HG02642 (cell line): Measurements from ENCODE around the gene SEMA6B.
"Not testable (repeated sequence)": the region's sequence is repeated elsewhere in the genome, so short reads cannot be mapped to it uniquely, and the experiment has no call there.

Experiments
- ATAC-seq: cut with Tn5 transposase; IDR thresholded peaks from one replicate; pipeline ENCODE4 v1.9.1; 2021; ENCODE audit warnings: mild to moderate bottlenecking; ENCODE audit not compliant: unreplicated experiment, poor library complexity

Gene SEMA6B, protein sequence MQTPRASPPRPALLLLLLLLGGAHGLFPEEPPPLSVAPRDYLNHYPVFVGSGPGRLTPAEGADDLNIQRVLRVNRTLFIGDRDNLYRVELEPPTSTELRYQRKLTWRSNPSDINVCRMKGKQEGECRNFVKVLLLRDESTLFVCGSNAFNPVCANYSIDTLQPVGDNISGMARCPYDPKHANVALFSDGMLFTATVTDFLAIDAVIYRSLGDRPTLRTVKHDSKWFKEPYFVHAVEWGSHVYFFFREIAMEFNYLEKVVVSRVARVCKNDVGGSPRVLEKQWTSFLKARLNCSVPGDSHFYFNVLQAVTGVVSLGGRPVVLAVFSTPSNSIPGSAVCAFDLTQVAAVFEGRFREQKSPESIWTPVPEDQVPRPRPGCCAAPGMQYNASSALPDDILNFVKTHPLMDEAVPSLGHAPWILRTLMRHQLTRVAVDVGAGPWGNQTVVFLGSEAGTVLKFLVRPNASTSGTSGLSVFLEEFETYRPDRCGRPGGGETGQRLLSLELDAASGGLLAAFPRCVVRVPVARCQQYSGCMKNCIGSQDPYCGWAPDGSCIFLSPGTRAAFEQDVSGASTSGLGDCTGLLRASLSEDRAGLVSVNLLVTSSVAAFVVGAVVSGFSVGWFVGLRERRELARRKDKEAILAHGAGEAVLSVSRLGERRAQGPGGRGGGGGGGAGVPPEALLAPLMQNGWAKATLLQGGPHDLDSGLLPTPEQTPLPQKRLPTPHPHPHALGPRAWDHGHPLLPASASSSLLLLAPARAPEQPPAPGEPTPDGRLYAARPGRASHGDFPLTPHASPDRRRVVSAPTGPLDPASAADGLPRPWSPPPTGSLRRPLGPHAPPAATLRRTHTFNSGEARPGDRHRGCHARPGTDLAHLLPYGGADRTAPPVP

DNA sequence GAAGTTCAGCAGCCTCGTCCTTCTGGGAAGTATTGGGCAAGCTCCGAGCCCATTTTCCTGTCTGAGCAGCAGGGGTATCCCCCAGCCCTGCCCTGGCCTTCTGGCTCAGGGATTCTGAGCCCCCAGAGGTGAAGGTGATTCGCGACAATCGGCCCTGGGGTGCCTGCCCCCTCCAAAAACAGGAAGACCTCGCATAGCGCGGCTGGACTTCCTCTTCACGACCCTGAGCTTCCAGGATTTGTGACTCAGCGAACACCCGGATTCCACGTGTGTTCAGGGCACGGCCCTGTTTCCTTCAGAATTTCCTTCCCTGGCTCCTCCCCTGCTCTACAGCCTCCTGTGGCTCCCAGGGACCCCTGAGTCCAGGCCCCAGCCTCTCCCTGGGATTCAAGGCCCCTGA lies at the start of gene SEMA6B:
Gene SEMA6B (minus strand): TSS at position 116 of the 400 bp plus-strand sequence. CDS start 1,227 bp downstream, outside the sequence.
- ATAC-seq = no peak

DNA sequence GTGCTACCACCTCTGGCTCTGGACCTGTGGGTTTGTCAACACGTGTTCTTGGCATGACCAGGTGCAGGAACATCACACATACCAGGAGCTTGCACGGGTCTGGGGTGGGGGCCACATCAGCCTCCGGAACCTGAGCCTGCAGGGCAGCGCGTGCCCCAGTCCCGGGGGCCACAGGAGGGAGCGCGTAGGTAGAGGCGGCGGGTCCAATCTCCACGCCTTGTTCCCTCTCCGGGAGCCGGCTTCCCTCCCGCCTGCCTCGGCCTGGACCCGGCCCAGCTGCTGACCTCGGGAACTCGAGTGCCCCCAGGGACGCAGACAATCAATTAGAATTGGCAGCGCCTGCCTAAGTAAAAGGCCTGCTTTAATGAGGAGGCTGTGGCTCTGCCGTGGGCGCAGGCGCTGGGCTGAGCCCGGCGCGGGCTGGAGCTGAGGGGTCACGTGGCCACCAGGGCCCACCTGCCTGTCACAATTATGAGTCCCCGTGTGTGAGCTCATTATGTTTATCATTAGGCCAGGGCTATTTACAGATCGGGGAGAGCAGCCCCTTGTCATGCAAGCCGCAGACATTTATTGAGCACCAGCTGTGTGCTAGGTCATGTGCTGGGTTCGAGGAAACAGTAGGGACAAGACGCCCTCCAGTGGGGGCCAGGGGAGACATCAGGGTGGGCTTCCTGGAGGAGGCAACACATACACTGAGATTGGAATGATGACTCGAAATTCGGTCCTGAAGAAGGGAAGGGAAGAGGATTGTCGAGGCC lies 47.6 kb upstream of the SEMA6B start:
- no peak for ATAC-seq

DNA sequence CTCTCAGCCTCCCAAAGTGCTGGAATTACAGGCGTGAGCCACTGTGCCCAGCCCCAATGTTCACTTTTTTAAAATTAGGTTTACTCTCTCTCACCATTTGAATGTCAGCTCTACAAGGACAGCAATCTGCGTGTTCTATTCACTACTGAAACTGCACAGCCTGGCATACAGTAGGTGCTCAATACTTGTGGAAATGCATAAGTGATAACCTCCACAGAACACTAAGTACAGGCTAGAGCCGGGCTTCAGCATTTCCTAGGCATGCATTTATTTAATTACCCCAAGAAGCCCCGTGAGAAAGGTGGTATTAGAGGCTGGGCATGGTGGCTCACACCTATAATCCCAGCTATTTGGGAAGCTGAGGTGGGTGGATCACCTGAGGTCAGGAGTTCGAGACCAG lies 46.7 kb upstream of the SEMA6B start:
- ATAC-seq = no peak

DNA sequence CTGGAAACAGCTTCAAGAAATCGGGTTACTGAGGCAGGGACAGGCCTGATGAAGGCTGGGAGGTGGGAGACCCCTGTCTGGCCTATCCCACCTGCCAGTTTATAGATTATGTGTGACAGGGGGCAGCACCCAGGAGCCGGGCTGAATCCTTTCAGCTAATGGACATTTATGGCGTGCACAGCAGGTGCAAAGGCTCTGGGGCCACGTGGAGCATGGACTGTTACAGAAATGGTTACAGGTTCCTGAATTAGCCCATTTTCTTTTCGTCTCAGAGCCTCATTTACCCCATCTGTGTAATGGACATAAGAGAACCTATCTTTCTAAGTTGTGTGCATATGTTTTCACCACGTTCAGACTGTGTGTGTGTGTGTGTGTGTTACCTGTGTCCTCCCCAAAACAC lies 45.4 kb upstream of the SEMA6B start:
- no peak for ATAC-seq

DNA sequence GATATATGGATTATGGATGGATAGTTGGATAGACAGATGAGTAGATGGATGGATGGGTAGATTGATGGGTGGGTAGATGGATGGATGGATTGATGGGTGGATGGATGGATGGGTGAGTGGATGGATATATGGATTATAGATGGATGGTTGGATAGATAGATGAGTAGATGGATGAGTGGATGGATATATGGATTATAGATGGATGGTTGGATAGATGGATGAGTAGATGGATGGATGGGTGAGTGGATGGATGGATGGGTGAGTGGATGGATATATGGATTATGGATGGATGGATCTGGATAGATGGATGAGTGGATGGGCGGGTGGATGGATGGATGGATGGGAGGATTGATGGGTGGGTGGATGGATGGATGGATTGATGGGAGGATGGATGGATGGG lies 43.4 kb upstream of the SEMA6B start:
- no peak for ATAC-seq

DNA sequence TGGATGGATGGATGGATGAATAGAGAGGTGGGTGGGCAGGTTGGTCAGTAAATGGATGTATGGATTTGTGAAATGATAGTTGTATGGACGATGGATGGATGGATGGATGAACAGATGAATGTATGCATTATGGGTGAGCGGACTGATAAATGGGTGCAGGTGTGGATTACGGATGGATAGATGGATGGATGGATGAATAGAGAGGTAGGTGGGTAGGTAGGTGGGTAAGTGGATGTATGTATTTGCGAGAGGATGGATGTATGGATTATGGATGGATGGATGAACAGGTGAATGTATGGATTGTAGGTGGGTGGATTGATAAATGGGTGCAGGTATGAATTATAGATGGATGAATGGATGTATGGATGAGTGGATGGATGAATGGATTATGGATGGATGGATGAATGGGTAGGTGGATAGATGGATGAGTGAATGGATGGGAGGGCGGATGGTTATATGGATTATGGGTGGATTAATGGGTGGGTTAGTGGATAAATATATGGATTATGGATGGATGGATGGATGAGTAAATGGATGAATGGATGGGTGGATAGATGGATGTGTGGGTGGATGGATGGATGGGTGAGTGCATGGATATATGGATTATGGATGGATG lies 42.8 kb upstream of the SEMA6B start:
- ATAC-seq = no peak

DNA sequence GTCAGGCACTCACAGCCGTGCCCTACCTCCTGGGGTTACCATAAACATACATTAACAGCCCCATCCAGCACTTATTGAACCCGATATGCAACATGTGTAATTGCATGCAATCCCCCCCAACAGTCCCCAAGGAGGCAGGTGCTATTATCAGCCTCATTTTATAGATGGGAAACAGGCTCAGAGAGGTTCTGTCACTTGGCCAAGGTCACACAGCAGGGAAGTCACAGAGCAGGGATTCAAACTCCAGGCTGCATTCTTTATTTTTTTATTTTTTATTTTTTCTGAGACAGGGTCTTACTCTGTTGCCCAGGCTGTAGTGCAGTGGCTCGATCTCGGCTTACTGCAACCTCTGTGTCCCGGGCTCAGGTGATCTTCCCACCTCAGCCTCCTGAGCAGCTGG lies 41.4 kb upstream of the SEMA6B start:
- ATAC-seq = no peak

DNA sequence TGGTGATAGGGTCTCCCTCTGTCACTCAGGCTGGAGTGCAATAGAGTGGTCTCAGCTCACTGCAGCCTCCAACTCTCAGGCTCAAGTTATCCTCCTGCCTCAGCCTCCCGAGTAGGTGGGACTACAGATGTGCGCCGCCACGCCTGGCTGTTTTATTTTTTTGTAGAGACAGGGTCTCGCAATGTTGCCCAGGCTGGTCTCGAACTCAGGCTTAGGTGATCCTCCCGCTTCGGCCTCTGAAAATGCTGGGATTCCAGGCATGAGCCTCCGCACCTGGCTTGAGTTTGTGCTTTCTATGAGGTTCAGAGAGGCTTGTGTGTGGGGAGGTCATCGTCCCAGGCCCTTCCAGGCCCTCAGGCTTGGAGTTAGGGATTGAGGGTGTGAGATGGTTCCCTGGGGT lies 40.6 kb upstream of the SEMA6B start:
- ATAC-seq = no peak

DNA sequence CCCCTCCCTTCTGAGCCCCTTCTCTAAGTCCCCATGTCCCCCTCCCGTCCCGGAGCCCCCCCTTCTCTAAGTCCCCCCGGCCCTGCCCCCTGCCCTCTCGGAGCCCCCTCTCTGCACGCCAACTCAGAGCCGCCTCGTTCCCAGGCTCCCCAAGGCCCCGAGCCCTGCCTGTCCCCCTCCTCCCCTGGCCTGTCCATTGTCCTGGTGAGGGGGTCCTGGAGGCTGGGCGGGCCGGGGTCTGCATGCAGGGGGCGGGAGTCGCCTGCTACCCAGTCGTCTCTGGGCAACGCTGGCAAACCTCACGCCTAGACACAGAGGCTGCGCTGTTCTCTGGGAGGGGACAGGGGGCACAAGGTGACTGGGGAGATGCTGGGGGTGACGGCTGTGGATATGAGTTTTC lies 39.2 kb upstream of the SEMA6B start:
- no peak for ATAC-seq

DNA sequence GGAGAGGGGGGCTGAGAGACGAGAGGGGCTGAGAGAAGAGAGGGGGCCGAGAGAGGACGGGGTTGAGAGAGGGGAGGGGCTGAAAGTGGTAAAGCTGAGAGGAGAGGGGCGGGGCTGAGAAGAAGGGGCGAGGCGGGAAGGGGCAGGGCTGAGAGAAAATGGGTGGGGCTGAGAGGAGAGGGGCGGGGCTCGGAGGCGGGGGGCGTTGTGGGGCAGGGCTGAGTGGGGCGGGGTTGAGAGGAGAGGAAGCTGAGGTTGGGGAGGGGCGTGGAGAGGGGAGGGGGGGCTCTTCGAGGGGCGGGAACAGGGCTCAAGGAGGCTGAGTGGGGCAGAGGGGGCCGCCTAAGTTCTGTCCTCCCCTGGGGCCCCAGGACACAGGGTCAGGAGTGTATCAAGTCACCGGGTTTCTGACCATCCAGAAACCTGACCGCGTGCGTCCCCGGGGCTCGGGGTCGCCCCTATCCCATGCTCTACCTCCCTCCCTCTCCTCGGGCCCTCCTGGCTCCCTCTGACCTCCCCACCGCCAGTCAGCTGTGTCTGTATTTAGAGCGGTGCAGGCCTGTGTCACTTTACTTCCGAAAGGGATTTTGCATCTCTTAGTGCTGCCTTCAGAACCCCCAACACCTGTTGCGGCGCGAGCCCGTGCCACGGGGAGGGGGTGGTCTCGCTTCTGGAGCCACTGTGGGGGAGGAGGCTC lies 38.6 kb upstream of the SEMA6B start:
- no peak for ATAC-seq

DNA sequence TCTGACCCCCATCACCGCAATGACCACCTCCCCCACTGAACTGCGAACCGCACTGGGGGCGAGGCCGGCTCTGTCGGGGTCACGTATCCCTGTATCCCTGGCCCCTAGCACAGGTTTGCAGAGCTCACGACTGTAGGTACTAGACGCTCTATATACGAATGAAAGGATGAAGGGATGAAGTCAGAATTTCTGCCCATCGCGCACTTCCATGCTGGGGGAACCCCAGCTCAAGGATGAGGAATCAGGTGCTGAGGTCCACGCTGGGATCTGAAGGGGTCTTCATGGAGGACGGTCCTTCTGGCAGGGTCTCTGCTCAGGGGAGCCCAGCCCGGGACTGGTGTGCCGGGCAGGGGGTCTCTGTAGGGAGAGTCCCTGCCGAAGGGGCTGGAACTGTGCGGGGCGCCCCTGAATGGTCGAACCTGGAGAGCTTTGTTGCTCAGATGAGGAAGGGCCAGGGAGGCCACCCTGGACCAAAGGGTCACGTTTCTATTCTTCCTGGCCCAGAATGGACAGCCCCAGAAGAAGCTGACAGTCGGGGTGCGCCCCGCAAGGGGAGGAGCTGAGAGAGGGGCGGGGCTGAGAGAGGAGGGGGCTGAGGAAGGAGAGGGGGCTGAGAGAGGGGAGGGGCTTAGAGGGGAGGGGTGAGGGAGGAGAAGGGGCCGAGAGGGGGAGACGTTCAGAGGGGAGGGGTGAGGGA lies 37.9 kb upstream of the SEMA6B start:
- no peak for ATAC-seq

DNA sequence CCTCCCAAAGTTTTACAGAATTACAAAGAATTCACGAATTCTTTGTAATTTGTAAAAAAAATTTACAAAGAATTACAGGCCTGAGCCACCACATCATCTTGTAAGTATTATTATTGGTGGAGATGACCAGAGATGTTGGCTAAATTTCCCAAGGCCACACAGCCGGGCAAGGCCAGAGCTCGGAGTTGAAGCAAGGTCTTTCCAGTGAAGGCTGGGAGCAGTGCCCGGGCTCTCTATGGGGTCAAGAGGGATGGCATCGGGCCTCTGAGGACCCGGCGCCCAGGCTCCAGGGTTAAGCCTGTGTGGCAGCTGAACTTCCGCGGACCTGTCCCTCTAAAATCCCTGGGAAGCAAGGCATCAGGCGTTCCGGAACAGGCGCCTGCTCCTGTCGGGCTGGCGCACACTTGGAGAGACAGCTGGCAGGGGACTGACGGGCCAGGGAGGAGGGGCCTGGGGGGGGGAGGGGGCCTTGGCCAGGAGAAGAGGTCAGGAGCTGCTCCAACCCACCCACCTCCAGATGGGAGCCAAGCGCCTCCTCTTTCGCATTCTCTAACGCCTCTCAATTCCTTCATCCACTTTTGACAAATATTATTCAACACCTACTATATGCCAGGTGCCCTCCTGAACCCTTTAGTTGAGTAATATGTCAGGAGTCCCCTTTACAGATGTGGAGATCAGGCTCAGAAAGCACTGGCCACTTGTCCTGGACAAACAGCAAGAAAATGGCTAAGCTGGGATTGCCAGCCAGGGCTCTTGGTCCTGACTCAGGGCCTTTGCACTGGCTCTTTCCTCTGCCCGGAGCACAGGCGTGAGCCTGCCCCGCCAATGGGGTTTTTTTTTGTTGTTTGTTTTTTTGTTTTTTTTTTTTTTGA lies 36.8 kb upstream of the SEMA6B start:
- ATAC-seq = no peak

DNA sequence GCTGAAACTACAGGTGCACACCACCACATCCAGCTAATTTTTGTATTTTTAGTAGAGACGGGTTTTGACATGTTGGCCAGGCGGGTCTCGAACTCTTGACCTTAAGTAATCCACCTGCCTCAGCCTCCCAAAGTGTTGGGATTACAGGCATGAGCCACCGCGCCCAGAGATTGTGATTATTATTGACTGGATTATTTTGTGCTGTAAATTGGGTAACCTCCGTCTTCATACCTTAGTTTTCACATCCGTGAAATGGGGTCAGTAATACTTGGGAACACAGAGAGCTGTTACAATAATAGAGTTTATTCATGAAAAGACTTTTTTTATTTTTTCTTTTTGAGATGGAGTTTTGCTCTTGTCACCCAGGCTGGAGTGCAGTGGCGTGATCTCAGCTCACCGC lies 35.7 kb upstream of the SEMA6B start:
- ATAC-seq = not testable (repeated sequence)

DNA sequence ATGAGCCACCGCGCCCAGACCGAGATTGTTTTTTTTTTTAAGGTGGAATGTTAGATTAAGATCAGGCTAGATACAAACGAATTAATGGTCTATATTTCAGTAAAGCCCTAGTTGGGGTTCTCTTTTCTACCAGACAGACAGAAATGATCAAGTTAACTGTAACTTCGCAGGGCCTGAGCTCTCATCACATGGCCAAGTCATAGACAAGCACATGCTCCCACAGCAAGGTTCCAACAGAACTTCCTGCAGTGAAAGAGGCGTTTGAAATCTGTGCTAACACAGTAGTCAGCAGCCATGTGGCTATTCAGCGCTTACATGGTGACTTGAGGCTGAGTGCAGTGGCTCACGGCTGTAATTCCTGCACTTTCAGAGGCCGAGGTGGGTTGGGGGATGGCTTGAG lies 34.7 kb upstream of the SEMA6B start:
- no peak for ATAC-seq

DNA sequence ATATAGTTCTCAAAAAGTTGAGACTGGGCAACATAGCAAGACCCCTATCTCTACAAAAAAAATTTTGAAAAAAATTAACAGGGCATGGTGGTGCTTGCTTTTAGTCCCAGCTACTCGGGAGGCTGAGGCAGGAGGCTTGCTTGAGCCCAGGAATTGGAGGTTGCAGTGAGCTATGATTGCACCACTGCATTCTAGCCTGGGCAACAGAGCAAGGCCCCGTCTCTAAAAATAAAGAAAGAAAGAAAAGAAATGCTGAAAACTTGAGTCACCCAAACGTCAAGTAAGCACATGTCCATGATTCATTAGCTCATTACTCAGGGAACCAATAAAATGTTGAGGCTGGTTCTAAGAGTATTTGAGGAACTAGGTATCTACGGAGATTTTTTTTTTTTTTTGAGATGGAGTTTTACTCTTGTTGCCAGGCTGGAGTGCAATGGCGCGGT lies 33.9 kb upstream of the SEMA6B start:
- no peak for ATAC-seq

DNA sequence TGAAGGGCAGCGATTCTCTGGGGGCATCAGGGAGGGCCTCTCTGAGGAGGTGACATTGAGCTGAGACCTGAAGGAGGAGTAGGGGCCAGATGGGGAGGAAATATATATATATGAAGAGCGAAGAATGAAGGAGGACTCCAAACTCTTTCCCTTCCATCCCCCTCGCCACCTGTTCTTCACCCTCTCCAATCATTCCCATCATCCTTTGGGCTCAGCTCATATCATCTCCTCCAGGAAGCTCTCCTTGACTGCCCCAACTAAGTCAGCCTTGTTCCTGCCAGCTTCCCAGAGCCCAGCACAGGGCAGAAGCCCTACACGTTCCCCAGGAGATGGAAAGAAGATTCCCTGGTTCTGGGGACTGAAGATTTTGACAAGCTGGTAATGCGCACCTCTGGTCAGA lies 33.0 kb upstream of the SEMA6B start:
- no peak for ATAC-seq

DNA sequence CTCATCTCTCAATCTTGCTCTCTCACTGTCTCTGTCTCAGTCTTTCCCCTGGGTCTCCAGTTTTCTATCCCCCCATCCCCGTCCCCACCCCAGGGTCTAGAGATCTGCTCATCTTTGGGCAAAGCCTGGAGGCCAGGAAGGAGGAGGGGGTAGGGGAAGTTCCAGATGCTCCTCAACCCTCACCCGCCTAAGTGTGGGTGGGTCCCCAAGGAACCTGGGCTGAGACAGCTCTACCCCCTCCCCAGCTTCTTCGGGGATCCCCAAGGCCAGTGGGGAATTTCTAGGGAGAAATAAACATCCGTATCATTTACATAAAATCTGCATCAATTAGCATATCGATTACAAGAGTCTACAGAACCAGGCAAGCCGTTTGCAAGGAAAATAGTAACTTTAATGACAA lies 31.8 kb upstream of the SEMA6B start:
- no peak for ATAC-seq

DNA sequence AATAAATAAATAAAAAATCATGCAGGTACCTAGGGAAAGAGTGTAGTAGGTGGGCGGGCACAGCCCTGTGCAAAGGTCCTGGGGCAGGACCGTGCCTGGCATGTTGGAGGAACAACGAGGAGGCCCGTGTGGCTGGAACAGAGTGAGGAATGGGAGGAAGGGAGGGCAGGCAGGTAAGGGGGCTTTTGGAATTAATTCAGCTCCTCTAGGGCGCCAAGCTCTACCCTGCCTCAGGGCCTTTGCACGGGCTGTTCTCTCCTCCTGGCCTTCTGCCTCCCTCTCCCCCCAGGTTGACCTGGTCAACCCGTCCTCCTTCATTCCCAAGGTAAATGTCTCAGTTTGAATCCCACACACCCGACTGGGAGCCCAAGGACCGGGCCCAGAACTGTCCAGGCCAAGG lies 31.1 kb upstream of the SEMA6B start:
- ATAC-seq = no peak
